Stomach (tissue), 4 donors: Measurements from ENCODE around the gene BPI.

Experiments
- EP300 ChIP-seq: sonication (generic); formaldehyde crosslinking; IDR thresholded peaks from one replicate; pipeline ENCODE4 v1.6.1; 2017; ENCODE audit warnings: antibody characterized with exemption
- POLR2A ChIP-seq, 4 donors: fragments of 450-650 bp; IDR thresholded peaks; one replicate each; pipeline ENCODE4 v1.6.1; 2016; ENCODE audit warnings: antibody characterized with exemption in 4 of 4, control low read depth in 2 of 4, mild to moderate bottlenecking in 1 of 4, moderate library complexity in 1 of 4
- POLR2AphosphoS5 ChIP-seq, 3 donors: sonication (generic); formaldehyde crosslinking; IDR thresholded peaks; one replicate each; pipeline ENCODE4 v1.6.1; 2016; ENCODE audit warnings: antibody characterized with exemption in 3 of 3
- TF ChIP-seq, protein P1 (sequence below), 7 experiments: fragments of 450-650 bp in 4 of 7; fragments of 200-600 bp in 3 of 7; sonication (generic) in 3 of 7; IDR thresholded peaks; one replicate each; pipeline ENCODE4 v1.5.1; 2016 to 2019; ENCODE audit warnings: antibody characterized with exemption in 7 of 7, control low read depth in 2 of 7, mild to moderate bottlenecking in 1 of 7

- TF ChIP-seq POLR2AphosphoS5 (IDR thresholded peaks at IDR 0.05): no peak
- TF ChIP-seq, protein P1, sequence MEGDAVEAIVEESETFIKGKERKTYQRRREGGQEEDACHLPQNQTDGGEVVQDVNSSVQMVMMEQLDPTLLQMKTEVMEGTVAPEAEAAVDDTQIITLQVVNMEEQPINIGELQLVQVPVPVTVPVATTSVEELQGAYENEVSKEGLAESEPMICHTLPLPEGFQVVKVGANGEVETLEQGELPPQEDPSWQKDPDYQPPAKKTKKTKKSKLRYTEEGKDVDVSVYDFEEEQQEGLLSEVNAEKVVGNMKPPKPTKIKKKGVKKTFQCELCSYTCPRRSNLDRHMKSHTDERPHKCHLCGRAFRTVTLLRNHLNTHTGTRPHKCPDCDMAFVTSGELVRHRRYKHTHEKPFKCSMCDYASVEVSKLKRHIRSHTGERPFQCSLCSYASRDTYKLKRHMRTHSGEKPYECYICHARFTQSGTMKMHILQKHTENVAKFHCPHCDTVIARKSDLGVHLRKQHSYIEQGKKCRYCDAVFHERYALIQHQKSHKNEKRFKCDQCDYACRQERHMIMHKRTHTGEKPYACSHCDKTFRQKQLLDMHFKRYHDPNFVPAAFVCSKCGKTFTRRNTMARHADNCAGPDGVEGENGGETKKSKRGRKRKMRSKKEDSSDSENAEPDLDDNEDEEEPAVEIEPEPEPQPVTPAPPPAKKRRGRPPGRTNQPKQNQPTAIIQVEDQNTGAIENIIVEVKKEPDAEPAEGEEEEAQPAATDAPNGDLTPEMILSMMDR (IDR thresholded peaks at IDR 0.05): no peak
- no peak for TF ChIP-seq EP300
- no peak for TF ChIP-seq POLR2A (IDR thresholded peaks at IDR 0.05)
Observed at GRCh38 chr20:38320221-38320620, 16.3 kb downstream of the BPI start.
